HFF-Myc (cell line): ENCODE data around the gene HSD11B1L.

ENCODE experiments used
- DNase-seq: peaks from one replicate; pipeline ENCODE4 v3.0.0-alpha.2; 2011; ENCODE audit warnings: low read depth; ENCODE audit errors: extremely low read depth
- H3K4me3 ChIP-seq: replicated peaks from 2 replicates; pipeline ENCODE4 v1.5.1; 2011; ENCODE audit warnings: low read depth, mild to moderate bottlenecking, control low read depth, low read length
- CTCF ChIP-seq: IDR thresholded peaks from 2 replicates; pipeline ENCODE4 v1.5.1; 2012; ENCODE audit warnings: mild to moderate bottlenecking, low read depth, low read length, control low read depth; ENCODE audit errors: missing control alignments

Gene HSD11B1L

DNA sequence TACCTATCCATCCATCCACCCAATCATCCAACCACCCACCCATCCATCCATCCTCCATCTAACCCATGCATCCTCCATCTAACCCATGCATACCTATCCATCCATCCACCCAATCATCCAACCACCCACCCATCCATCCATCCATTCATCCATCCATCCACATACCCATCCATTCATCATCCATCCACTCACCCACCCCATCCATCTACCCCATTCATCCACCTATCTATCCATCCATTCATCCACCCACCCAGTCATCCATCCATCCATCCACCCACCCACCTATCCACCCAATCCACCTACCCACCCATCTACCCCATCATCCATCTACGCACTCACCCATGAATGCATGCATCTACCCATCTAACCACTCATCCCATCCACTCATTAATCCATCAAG lies 7.1 kb upstream of the HSD11B1L start:
- no peak for DNase-seq
- TF ChIP-seq CTCF: no peak
- H3K4me3 ChIP-seq: no peak overlapping the region

GRCh38 chr19:5674714-5675113 lies 6.1 kb upstream of the HSD11B1L start:
- no peak for TF ChIP-seq CTCF
- no peak for DNase-seq
- H3K4me3 ChIP-seq: no peak overlapping the region

DNA sequence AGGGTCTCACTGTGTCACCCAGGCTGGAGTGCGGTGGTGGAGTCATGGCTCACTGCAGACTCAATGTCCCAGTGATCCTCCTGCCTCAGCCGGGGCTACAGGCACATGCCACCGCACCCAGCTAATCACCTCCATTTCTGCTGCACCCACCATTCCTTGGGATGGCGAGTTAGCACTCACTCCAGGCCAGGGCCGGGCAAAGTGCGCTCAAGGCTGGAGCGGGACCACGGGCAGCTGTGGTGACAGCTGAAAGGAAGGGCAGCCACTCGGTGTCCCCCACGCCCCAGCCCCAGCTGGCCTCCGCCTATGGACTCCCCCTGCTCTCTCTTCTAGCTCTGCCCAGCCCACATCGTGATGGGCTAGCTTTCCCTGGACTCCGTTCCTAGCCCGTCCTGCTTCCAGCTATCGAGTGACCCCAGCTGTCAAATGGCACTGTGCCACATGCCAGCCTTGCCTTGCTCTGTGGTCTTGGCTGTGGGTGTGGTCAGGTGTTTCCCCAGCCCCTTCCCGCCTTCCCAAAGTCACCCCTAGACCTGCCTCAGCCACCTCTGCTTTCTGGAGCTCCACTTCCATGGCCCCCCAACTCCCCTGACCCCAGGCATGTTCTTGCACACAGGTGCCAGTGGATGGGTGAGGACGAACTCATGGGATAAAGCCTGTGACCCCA lies 4.6 kb upstream of the HSD11B1L start:
- no peak for DNase-seq
- no peak overlapping the region for H3K4me3 ChIP-seq
- no peak for TF ChIP-seq CTCF

- H3K4me3 ChIP-seq: no peak overlapping the region
- no peak for TF ChIP-seq CTCF
- DNase-seq: no peak
Measured at GRCh38 chr19:5676772-5677105, 4.1 kb upstream of the HSD11B1L start.

- no peak for DNase-seq
- no peak for TF ChIP-seq CTCF
- H3K4me3 ChIP-seq: no peak overlapping the region
Measured at GRCh38 chr19:5677136-5677535, 3.7 kb upstream of the HSD11B1L start.

DNA sequence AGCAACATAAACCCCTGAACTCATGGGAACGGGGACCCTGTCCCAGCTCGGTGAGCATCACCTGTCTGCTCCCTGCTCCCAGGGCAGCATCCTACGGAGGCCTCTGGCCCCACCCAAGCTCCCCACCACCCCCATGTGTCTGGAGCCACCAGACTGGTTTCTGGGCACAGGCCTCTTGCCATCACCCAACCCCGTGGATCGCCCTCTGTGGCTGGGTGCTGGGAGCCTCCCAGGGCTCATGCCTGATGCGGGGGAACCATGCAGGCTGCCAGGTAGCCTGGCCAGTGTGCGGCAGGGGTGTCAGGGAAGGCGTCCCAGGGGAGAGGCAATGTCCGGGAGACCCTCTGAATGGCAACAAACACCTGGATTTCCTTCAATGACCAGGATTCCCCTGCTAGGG lies 3.2 kb upstream of the HSD11B1L start:
- H3K4me3 ChIP-seq: no peak overlapping the region
- no peak for TF ChIP-seq CTCF
- no peak for DNase-seq
